HL-60 (cell line): ENCODE measurements around the gene SLC16A4.
A peak's percentile ranks its signal among the peaks of the same experiment; 100 is the strongest.

Experiments used
- DNase-seq, 2 experiments: peaks; one replicate each; pipeline ENCODE4 v3.0.0-alpha.2; 2010 to 2020; ENCODE audit warnings: low read depth in 1 of 2, low spot score in 1 of 2
- H3K27ac ChIP-seq: fragments of 250-450 bp; sonication (Bioruptor Pico); replicated peaks from 2 replicates; pipeline ENCODE4 v1.5.1; 2020; ENCODE audit warnings: mild to moderate bottlenecking, moderate library complexity
- H3K27me3 ChIP-seq: fragments of 250-450 bp; sonication (Bioruptor Pico); 2 replicates; pipeline ENCODE4 v1.5.1; 2021; ENCODE audit warnings: mild to moderate bottlenecking, moderate library complexity; ENCODE audit not compliant: insufficient read depth, poor library complexity, severe bottlenecking
- H3K4me3 ChIP-seq: replicated peaks from 2 replicates; pipeline ENCODE4 v1.5.1; 2011; ENCODE audit warnings: mild to moderate bottlenecking, control low read depth, low read length; ENCODE audit not compliant: insufficient read depth
- GABPA ChIP-seq: IDR thresholded peaks from 2 replicates; pipeline ENCODE4 v1.6.1; 2012; ENCODE audit warnings: low read depth
- POLR2AphosphoS5 ChIP-seq: IDR thresholded peaks from 2 replicates; pipeline ENCODE4 v1.6.1; 2012; ENCODE audit warnings: low read depth
- SPI1 ChIP-seq: IDR thresholded peaks from 2 replicates; pipeline ENCODE4 v1.6.1; 2012; ENCODE audit warnings: low read depth, mild to moderate bottlenecking, borderline replicate concordance
- TF ChIP-seq, protein P1 (sequence below): IDR thresholded peaks from one replicate; pipeline ENCODE4 v1.5.1; 2011; ENCODE audit warnings: low read length, control low read depth, inconsistent platforms; ENCODE audit not compliant: insufficient read depth
- TF ChIP-seq, protein P2 (sequence below): IDR thresholded peaks from 2 replicates; pipeline ENCODE4 v1.6.1; 2012; ENCODE audit warnings: low read depth; ENCODE audit not compliant: insufficient replicate concordance

SLC16A4 gene

DNA sequence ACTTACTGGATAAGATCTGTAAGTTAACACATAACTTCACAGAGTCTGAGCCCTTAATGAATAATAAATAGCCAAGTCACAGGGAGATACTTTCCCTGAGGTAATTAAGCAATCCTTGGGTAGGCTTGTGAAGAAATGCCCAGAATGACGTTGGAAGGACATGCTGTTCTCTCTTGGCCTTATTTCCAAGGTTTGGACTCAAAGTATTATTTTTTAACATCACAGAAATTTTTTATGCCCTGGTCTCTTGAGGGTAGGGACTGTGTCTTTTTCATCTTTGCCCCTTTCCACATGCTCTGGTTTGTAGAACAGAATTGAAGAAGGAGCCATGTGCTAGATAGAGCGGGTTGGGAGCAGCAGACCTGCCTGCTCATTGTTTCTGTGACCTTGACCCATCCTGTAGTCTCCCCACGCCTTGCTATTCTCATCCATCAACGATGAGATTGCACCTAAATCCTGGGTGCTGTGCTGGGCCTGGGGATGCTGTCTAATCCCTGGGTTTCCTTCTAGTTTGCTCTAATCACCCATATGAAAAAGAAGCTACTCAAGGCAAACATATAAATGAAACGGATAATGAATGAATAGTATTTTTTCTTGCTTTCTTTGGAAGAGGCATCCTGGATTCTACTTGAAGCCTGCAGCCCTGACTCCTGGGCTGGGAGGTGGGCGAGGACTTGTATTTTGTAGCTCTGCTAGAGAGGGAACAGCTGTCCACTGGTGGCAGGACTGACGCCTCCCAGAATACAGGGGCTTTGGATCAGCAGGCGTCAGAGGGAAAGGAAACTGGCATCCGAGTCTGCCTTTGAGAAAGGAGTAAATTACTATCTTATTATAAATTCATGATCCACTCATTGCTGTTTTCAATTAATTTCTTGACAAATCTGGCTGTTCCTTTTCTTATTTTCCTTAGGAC lies 34.1 kb upstream of the SLC16A4 start:
- Histone ChIP-seq H3K27me3 (no peaks in the 10 kb centered on the region), H3K4me3 (no peak overlapping the region), H3K27ac (no peak overlapping the region)
- TF ChIP-seq POLR2AphosphoS5 = no peak
- TF ChIP-seq, protein P1, sequence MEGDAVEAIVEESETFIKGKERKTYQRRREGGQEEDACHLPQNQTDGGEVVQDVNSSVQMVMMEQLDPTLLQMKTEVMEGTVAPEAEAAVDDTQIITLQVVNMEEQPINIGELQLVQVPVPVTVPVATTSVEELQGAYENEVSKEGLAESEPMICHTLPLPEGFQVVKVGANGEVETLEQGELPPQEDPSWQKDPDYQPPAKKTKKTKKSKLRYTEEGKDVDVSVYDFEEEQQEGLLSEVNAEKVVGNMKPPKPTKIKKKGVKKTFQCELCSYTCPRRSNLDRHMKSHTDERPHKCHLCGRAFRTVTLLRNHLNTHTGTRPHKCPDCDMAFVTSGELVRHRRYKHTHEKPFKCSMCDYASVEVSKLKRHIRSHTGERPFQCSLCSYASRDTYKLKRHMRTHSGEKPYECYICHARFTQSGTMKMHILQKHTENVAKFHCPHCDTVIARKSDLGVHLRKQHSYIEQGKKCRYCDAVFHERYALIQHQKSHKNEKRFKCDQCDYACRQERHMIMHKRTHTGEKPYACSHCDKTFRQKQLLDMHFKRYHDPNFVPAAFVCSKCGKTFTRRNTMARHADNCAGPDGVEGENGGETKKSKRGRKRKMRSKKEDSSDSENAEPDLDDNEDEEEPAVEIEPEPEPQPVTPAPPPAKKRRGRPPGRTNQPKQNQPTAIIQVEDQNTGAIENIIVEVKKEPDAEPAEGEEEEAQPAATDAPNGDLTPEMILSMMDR = no peak
- TF ChIP-seq, protein P2, sequence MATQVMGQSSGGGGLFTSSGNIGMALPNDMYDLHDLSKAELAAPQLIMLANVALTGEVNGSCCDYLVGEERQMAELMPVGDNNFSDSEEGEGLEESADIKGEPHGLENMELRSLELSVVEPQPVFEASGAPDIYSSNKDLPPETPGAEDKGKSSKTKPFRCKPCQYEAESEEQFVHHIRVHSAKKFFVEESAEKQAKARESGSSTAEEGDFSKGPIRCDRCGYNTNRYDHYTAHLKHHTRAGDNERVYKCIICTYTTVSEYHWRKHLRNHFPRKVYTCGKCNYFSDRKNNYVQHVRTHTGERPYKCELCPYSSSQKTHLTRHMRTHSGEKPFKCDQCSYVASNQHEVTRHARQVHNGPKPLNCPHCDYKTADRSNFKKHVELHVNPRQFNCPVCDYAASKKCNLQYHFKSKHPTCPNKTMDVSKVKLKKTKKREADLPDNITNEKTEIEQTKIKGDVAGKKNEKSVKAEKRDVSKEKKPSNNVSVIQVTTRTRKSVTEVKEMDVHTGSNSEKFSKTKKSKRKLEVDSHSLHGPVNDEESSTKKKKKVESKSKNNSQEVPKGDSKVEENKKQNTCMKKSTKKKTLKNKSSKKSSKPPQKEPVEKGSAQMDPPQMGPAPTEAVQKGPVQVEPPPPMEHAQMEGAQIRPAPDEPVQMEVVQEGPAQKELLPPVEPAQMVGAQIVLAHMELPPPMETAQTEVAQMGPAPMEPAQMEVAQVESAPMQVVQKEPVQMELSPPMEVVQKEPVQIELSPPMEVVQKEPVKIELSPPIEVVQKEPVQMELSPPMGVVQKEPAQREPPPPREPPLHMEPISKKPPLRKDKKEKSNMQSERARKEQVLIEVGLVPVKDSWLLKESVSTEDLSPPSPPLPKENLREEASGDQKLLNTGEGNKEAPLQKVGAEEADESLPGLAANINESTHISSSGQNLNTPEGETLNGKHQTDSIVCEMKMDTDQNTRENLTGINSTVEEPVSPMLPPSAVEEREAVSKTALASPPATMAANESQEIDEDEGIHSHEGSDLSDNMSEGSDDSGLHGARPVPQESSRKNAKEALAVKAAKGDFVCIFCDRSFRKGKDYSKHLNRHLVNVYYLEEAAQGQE = no peak
- TF ChIP-seq GABPA = no peak
- no peak for TF ChIP-seq SPI1
- no peak for DNase-seq

GRCh38 chr1:110420874-110421793 lies 30.3 kb upstream of the SLC16A4 start:
- no peak overlapping the region for H3K4me3 ChIP-seq
- peak in 1 of 2 experiments; percentile 19 for DNase-seq
- no peaks in the 10 kb centered on the region for H3K27me3 ChIP-seq
- no peak overlapping the region for H3K27ac ChIP-seq
- TF ChIP-seq POLR2AphosphoS5 (no peak), GABPA (no peak), SPI1 (no peak)
- TF ChIP-seq, protein P2 = no peak
- TF ChIP-seq, protein P1 = no peak

DNA sequence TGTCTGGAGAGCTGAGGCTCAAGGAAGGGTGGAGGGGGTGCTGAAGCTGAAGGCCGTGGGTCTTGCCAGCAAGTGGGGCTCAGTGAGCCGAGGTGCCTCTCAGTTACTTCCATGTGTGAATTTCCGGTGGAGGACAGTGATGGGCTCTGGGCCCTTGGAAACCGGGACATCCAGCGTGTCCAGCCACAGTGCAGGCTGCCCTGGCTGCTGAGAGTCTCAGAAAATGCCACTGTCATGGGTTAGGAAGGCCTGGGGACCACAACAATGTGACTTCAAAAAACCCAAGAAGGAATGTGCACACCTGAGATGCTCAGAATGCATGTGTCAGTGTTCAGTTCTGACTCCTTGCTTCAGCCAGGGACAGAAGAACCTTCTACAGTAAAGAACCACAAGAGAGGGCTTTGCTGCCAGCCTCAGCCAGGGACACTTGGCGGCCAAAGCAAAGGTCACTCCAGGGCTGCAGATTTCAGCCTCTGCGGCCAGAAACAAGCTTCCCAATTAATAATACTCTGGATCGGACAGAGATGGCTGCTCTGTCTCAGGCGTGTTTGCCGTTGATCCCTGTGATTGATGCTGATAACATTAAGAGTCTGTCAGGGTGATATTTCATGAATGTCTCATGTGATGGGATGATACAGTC lies 29.3 kb upstream of the SLC16A4 start:
- Histone ChIP-seq H3K27ac (no peak overlapping the region), H3K4me3 (no peak overlapping the region), H3K27me3 (no peaks in the 10 kb centered on the region)
- no peak for DNase-seq
- TF ChIP-seq, protein P2 = no peak
- TF ChIP-seq GABPA (no peak), POLR2AphosphoS5 (no peak), SPI1 (no peak)
- TF ChIP-seq, protein P1 = no peak
